ENCODE results near the gene AXL.
A peak's percentile ranks its signal among the peaks of the same experiment; 100 is the strongest.

AXL gene

DNA sequence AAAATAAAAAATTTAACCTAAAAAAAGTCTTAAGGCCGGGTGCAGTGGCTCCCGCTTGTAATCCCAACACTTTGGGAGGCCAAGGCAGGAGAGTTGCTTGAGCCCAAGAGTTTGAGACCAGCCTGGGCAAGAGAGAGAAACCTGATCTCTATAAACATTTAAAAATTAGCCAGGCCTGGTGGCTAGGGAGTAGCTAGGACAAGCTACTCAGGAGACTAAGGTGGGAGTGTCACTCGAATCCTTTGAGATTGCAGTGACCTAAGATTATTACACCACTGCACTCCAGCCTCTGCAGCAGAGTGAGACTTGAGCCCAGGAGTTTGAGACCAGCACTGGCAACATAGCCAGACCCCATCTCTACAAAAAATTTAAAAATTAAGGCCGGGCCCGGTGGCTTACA lies 92.0 kb downstream of the AXL start:
- H3K9me2 ChIP-seq (replicated peaks; ENCODE audit: low read depth, low read length), result no peaks in the 10 kb centered on the region
- peaks cover 39% of the 10 kb centered on the region for H3K4me1 ChIP-seq (ENCODE audit: insufficient read depth, low read length, poor library complexity, severe bottlenecking)
- H3K27me3 ChIP-seq (ENCODE audit: insufficient read depth, low read length, poor library complexity, severe bottlenecking), result no peaks in the 10 kb centered on the region
- no peak for TF ChIP-seq CTCF (conservative IDR thresholded peaks at IDR 0.05; ENCODE audit: low read length)
- no peak for TF ChIP-seq EZH2phosphoT487 (IDR thresholded peaks at IDR 0.05; ENCODE audit: borderline replicate concordance)
- H3K36me3 ChIP-seq (ENCODE audit: insufficient read depth, low read length), result peaks cover 31% of the 10 kb centered on the region; the same call in 1 of the 2 replicates
- H3F3A ChIP-seq (ENCODE audit: low read depth), result peaks cover 6% of the 10 kb centered on the region; the same call in 1 of the 2 replicates
- no peaks in the 10 kb centered on the region for H3K9me3 ChIP-seq (ENCODE audit: insufficient read depth, low read depth, low read length)
- H3K4me3 ChIP-seq (ENCODE audit: low read length, poor library complexity, severe bottlenecking), result peak overlapping the region; percentile 98
- H3K9ac ChIP-seq (ENCODE audit: low read depth, low read length, poor library complexity, severe bottlenecking), result peak overlapping the region; percentile 95
- H4K20me1 ChIP-seq (ENCODE audit: insufficient read depth, low read length, poor library complexity, severe bottlenecking), result peaks cover 15% of the 10 kb centered on the region
- peaks cover 51% of the 10 kb centered on the region for H3K79me2 ChIP-seq (ENCODE audit: insufficient read depth, low read length)
- peak overlapping the region; percentile 97 for H3K4me2 ChIP-seq (ENCODE audit: low read depth, low read length, poor library complexity, severe bottlenecking)
- no peak overlapping the region for H2AFZ ChIP-seq (ENCODE audit: low read length)

All from Loucy (cell line).